Osteoblast (primary cell): ENCODE results near the gene TULP1. TPM values are rescaled to one million over a fixed set of nuclear protein-coding genes. Genes with fewer than 3 reads are reported as not detected.

ENCODE experiments used
- DNase-seq: peaks from one replicate; pipeline ENCODE4 v3.0.0; 2011; ENCODE audit warnings: low spot score, mixed read lengths; ENCODE audit not compliant: insufficient read length; ENCODE audit errors: missing footprints
- H2AFZ ChIP-seq: 2 replicates; pipeline ENCODE4 v1.6.0; 2011; ENCODE audit warnings: mild to moderate bottlenecking, low read length
- H3K27ac ChIP-seq: 2 replicates; pipeline ENCODE4 v1.5.1; 2011; ENCODE audit warnings: mild to moderate bottlenecking, low read depth, low read length, moderate library complexity
- H3K27me3 ChIP-seq: 2 replicates; pipeline ENCODE4 v1.6.0; 2012; ENCODE audit warnings: mild to moderate bottlenecking, control low read depth, inconsistent platforms, low read length, moderate library complexity; ENCODE audit not compliant: insufficient read depth
- H3K36me3 ChIP-seq: 2 replicates; pipeline ENCODE4 v1.5.1; 2011; ENCODE audit warnings: mild to moderate bottlenecking, low read length, control low read depth, moderate library complexity; ENCODE audit not compliant: insufficient read depth
- H3K4me1 ChIP-seq: 2 replicates; pipeline ENCODE4 v1.5.1; 2011; ENCODE audit warnings: mild to moderate bottlenecking, low read length, control low read depth, moderate library complexity; ENCODE audit not compliant: insufficient read depth
- H3K4me2 ChIP-seq: 2 replicates; pipeline ENCODE4 v1.6.0; 2011; ENCODE audit warnings: mild to moderate bottlenecking, low read length; ENCODE audit not compliant: insufficient read depth
- H3K4me3 ChIP-seq: fragments of 200-600 bp; sonication (generic); 3 replicates; pipeline ENCODE4 v1.5.1; 2012; ENCODE audit warnings: mild to moderate bottlenecking, low read length, inconsistent platforms; ENCODE audit not compliant: insufficient read depth
- H3K79me2 ChIP-seq: 2 replicates; pipeline ENCODE4 v1.6.0; 2012; ENCODE audit warnings: mild to moderate bottlenecking, low read length, control low read depth, inconsistent platforms; ENCODE audit not compliant: insufficient read depth
- H3K9me3 ChIP-seq: 2 replicates; pipeline ENCODE4 v1.5.1; 2011; ENCODE audit warnings: low read depth, low read length, control low read depth
- H4K20me1 ChIP-seq: 2 replicates; pipeline ENCODE4 v1.6.0; 2012; ENCODE audit warnings: mild to moderate bottlenecking, low read length, control low read depth; ENCODE audit not compliant: insufficient read depth
- total RNA-seq: library from RNA; depleted of rRNA; stranded (reverse); fragments of >200 nt; gene quantifications from 2 replicates; pipeline ENCODE4 v1.2.3, GENCODE V29; 2012
- TF ChIP-seq, protein P1 (sequence below): IDR thresholded peaks from 2 replicates; pipeline ENCODE4 v1.5.1; 2011; ENCODE audit warnings: mild to moderate bottlenecking, low read depth, low read length, moderate library complexity; ENCODE audit errors: extremely low read depth

TULP1 gene
- total RNA-seq, 1 donor, result not detected

DNA sequence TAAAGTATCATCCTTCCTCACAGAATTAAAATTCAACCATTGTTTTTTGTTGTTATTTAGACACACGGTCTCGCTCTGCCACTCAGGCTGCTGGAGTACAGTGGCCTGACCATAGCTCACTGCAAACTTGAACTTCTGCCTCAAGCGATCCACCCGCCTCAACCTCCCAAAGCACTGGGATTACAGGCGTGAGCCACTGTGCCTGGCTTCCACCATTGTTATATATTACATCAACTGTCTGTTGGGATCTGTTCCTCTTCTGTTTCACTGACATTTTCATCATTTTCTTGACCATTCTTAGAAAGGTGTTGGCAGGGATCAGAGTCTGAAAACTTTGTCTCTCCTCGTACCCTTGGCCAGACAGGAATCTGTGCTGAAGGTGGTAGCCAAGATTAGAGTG lies 21.3 kb upstream of the TULP1 start:
- Histone ChIP-seq H3K79me2 (no peaks in the 10 kb centered on the region), H3K27ac (no peak overlapping the region)

DNA sequence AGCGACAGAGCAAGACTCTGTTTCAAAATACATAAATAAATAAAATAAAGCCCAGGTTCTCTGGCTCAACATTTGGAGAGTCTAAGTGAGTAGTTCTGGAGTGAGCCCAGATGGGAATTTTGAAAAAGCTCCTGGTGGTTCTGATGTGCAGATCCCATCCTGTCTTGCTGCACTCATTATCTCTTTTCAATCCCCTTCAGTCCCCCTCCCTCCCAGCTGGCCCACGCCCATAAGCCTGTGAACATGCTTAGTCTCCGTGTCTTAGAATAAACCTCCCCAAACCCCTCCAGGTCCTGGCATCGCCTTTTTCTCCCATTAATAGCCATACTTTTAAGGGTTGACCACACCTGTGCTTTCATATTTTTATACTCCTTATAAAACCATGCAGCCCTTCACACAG lies 19.4 kb upstream of the TULP1 start:
- no peaks in the 10 kb centered on the region for H3K79me2 ChIP-seq
- TF ChIP-seq, protein P1, sequence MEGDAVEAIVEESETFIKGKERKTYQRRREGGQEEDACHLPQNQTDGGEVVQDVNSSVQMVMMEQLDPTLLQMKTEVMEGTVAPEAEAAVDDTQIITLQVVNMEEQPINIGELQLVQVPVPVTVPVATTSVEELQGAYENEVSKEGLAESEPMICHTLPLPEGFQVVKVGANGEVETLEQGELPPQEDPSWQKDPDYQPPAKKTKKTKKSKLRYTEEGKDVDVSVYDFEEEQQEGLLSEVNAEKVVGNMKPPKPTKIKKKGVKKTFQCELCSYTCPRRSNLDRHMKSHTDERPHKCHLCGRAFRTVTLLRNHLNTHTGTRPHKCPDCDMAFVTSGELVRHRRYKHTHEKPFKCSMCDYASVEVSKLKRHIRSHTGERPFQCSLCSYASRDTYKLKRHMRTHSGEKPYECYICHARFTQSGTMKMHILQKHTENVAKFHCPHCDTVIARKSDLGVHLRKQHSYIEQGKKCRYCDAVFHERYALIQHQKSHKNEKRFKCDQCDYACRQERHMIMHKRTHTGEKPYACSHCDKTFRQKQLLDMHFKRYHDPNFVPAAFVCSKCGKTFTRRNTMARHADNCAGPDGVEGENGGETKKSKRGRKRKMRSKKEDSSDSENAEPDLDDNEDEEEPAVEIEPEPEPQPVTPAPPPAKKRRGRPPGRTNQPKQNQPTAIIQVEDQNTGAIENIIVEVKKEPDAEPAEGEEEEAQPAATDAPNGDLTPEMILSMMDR, result no peak
- no peak overlapping the region for H3K27ac ChIP-seq
- H4K20me1 ChIP-seq, result no peaks in the 10 kb centered on the region
- no peak for DNase-seq
- peaks cover 8% of the 10 kb centered on the region for H3K27me3 ChIP-seq
- H2AFZ ChIP-seq, result no peak overlapping the region
- H3K9me3 ChIP-seq, result no peaks in the 10 kb centered on the region
- no peaks in the 10 kb centered on the region for H3K36me3 ChIP-seq
- H3K4me1 ChIP-seq, result no peaks in the 10 kb centered on the region
- no peak overlapping the region for H3K4me2 ChIP-seq
- H3K4me3 ChIP-seq, result no peak overlapping the region

More for the DNA sequence above, 21.3 kb upstream of the TULP1 start:
- Histone ChIP-seq H4K20me1 (no peaks in the 10 kb centered on the region), H3K4me3 (no peak overlapping the region), H3K4me1 (no peaks in the 10 kb centered on the region), H3K36me3 (no peaks in the 10 kb centered on the region), H2AFZ (no peak overlapping the region), H3K27me3 (peaks cover 8% of the 10 kb centered on the region), H3K4me2 (no peak overlapping the region), H3K9me3 (no peaks in the 10 kb centered on the region)
- DNase-seq, result no peak
- TF ChIP-seq, protein P1, result no peak

DNA sequence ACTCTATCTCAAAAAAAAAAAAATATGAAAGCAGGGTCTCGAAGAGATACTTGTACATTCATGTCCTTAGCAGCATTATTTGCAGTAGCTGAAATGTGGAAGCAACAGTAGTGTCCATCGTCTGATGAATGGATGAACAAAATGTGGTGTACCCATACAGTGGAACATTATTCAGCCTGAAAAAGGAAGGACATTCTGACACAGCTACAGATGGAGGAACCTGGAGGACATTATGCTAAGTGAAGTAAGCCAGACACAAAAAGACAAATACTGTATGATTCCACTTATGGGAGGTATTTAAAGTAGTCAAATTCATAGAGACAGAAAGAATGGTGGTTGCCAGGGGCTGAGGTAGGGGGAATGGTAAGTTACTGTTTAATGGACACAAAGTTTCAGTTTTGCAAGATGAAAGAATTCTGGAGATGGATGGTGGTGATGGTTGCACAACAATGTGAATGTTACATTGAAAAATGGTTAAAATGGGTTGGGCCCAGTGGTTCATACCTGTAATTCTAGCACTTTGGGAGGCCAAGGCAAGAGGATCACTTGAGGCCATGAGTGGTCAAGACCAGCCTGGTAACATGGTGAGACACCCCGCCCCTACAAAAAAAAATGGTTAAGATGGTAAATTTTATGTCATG lies 11.8 kb upstream of the TULP1 start:
- H3K36me3 ChIP-seq, result no peaks in the 10 kb centered on the region
- H3K79me2 ChIP-seq, result no peaks in the 10 kb centered on the region
- no peaks in the 10 kb centered on the region for H3K9me3 ChIP-seq
- TF ChIP-seq, protein P1, result no peak
- H3K27ac ChIP-seq, result no peak overlapping the region
- H3K27me3 ChIP-seq, result peaks cover 9% of the 10 kb centered on the region
- no peak overlapping the region for H3K4me3 ChIP-seq
- no peak overlapping the region for H3K4me2 ChIP-seq
- no peak for DNase-seq
- no peaks in the 10 kb centered on the region for H4K20me1 ChIP-seq
- no peak overlapping the region for H2AFZ ChIP-seq
- no peaks in the 10 kb centered on the region for H3K4me1 ChIP-seq

DNA sequence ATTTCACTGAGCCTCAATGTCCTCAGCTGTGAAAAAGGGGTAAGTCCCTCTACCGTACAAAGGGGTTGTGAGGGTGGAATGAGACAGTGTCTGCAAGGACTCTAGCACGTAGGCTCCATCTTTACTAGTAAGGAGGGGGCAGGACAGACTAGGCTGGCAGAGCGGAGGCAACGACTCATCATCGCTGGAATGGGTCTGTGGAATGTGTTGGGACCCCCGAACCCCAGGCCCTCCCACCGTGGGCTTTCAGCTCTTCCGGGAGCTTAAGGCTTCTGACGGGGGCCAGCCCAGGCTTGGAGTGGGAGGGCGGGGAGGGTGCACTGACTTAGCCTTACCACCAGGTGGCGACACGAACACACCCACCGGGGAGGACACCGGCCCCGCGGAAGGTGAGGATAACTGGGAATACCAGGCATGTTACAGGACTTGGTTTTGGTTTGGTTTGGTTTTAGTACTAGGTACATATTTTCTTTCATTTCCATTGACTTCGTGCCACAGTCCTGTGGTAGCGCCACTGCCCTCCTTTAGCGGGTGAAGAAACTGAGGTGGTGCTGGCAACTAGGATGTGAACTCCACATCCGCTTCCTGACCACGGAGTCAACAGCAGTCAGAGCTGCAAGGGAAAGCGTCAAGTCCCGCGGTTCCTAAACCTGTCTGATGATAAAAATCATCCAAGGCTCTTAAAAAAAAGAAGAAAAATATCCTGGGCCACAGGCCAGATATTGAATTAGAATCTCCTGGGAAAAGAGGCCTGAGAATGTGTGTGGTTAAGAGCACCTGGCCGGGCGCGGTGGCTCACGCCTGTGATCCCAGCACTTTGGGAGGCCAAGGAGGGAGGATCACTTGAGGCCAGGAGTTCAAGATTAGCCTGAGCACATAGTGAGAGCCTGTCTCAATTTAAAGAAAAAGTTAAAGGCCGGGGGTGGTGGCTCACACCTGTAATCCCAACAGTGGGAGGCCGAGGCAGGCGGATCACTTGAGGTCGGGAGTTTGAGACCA lies 10.3 kb upstream of the TULP1 start:
- DNase-seq, result peak; percentile 93
- Histone ChIP-seq H3K4me2 (peak overlapping the region; percentile 82), H3K4me1 (no peaks in the 10 kb centered on the region), H3K4me3 (peak overlapping the region; percentile 66), H3K79me2 (no peaks in the 10 kb centered on the region), H2AFZ (peak overlapping the region; percentile 80), H3K9me3 (no peaks in the 10 kb centered on the region), H3K27ac (no peak overlapping the region), H3K27me3 (peaks cover 9% of the 10 kb centered on the region), H3K36me3 (no peaks in the 10 kb centered on the region), H4K20me1 (no peaks in the 10 kb centered on the region)
- TF ChIP-seq, protein P1, result peak; percentile 91
